HepG2 (cell line): ENCODE data around the gene SIAH3. TPM values are rescaled to one million over a fixed set of nuclear protein-coding genes. Genes with fewer than 3 reads are reported as not detected.

ENCODE experiments used
- ATAC-seq: fragments of 200-7000 bp; cut with Tn5 transposase; 3 replicates; pipeline ENCODE4 v1.9.1; 2020; ENCODE audit warnings: mild to moderate bottlenecking, moderate library complexity
- BruUV-seq: library from RNA; stranded (reverse); fragments of 400-500 nt; replicated peaks from 2 replicates; lab custom pipeline; 2021; lab: Mats Ljungman, UMichigan
- CTCF ChIA-PET: fragments of 300-600 bp; formaldehyde crosslinking; extraction: SDS; loops from one replicate; lab custom pipeline; 2021; ENCODE audit warnings: low total read pairs, inconsistent platforms, low intra/inter-chr PET ratio; lab: Yijun Ruan, JAX
- POLR2A ChIA-PET: fragments of 350-600 bp; sonication (Branson Sonifier 250); formaldehyde crosslinking; loops from one replicate; lab custom pipeline; 2020; ENCODE audit warnings: antibody characterized with exemption, inconsistent platforms; lab: Yijun Ruan, JAX
- DNase-seq: peaks from one replicate; pipeline ENCODE4 v3.0.0-alpha.2; 2015; ENCODE audit warnings: low spot score
- FAIRE-seq: peaks from 3 replicates; lab custom pipeline; 2011; peaks lifted over from hg19 to GRCh38; lab: Jason Lieb, UNC
- H2AFZ ChIP-seq: one replicate; pipeline ENCODE4 v1.6.1; 2011; ENCODE audit warnings: low read length, inconsistent platforms
- H3K27ac ChIP-seq: fragments of 300-600 bp; 3 replicates; pipeline ENCODE4 v1.8.0; 2011; ENCODE audit warnings: mixed run types, mild to moderate bottlenecking, mixed read lengths, low read length, inconsistent platforms; ENCODE audit not compliant: insufficient read depth; ENCODE audit errors: extremely low read length
- H3K27me3 ChIP-seq, 2 experiments: fragments of 200-600 bp in 1 of 2; 2 replicates in 1 of 2; 3 replicates in 1 of 2; pipeline versions ENCODE4 v1.6.0 to v1.8.0; 2011; ENCODE audit warnings: low read length in 2 of 2, mild to moderate bottlenecking in 2 of 2, moderate library complexity in 2 of 2, inconsistent platforms in 1 of 2; ENCODE audit not compliant: insufficient read depth in 2 of 2, control insufficient read depth in 1 of 2
- H3K36me3 ChIP-seq, 2 experiments: fragments of 200-600 bp in 1 of 2; replicated peaks in 1 of 2; 2 replicates in 1 of 2; 3 replicates in 1 of 2; pipeline versions ENCODE4 v1.5.1 to v1.8.0; 2011; ENCODE audit warnings: low read length in 2 of 2, inconsistent platforms in 1 of 2; ENCODE audit not compliant: insufficient read depth in 2 of 2, control insufficient read depth in 1 of 2
- H3K4me1 ChIP-seq: 2 replicates; pipeline ENCODE4 v1.5.1; 2012; ENCODE audit warnings: low read length, inconsistent platforms; ENCODE audit not compliant: insufficient read depth
- H3K4me2 ChIP-seq: 2 replicates; pipeline ENCODE4 v1.6.0; 2011; ENCODE audit warnings: low read depth, low read length, inconsistent platforms
- H3K4me3 ChIP-seq, 3 experiments: fragments of 200-600 bp in 1 of 3; sonication (generic), shearing (Covaris generic) in 1 of 3; replicated peaks in 1 of 3; 2 replicates each; pipeline ENCODE4 v1.5.1; 2011 to 2016; ENCODE audit warnings: low read length in 3 of 3, inconsistent platforms in 2 of 3, low read depth in 2 of 3, mild to moderate bottlenecking in 2 of 3, control low read depth in 1 of 3, mixed read lengths in 1 of 3; ENCODE audit not compliant: insufficient read depth in 1 of 3
- H3K79me2 ChIP-seq: one replicate; pipeline ENCODE4 v1.6.1; 2011; ENCODE audit warnings: low read length, inconsistent platforms; ENCODE audit not compliant: insufficient read depth
- H3K9ac ChIP-seq: 2 replicates; pipeline ENCODE4 v1.6.0; 2011; ENCODE audit warnings: mild to moderate bottlenecking, low read depth, low read length, inconsistent platforms; ENCODE audit not compliant: insufficient read depth
- H3K9me3 ChIP-seq: 2 replicates; pipeline ENCODE4 v1.5.1; 2012; ENCODE audit warnings: mild to moderate bottlenecking, low read length
- H4K20me1 ChIP-seq: 2 replicates; pipeline ENCODE4 v1.6.0; 2011; ENCODE audit warnings: inconsistent platforms, mild to moderate bottlenecking, low read length, moderate library complexity; ENCODE audit not compliant: insufficient read depth
- ARID2 ChIP-seq: sonication (generic); formaldehyde crosslinking; IDR thresholded peaks from 2 replicates; pipeline ENCODE4 v1.8.1; 2022; ENCODE audit warnings: mild to moderate bottlenecking, missing genetic modification reagents, borderline replicate concordance
- BATF2 ChIP-seq: sonication (generic); formaldehyde crosslinking; IDR thresholded peaks from 2 replicates; pipeline ENCODE4 v1.8.0; 2022; ENCODE audit warnings: mild to moderate bottlenecking, missing genetic modification reagents, moderate library complexity
- DR1 ChIP-seq: sonication (generic); formaldehyde crosslinking; IDR thresholded peaks from 2 replicates; pipeline ENCODE4 v1.8.0; 2021; ENCODE audit warnings: mild to moderate bottlenecking, missing genetic modification reagents, inconsistent platforms
- GTF2F1 ChIP-seq: fragments of 150-350 bp; IDR thresholded peaks from 2 replicates; pipeline ENCODE4 v1.6.1; 2014; ENCODE audit warnings: low read length
- KDM2A ChIP-seq: sonication (generic); formaldehyde crosslinking; IDR thresholded peaks from 2 replicates; pipeline ENCODE4 v1.4.0; 2020; ENCODE audit warnings: low read depth, missing genetic modification reagents, borderline replicate concordance
- MIER2 ChIP-seq: IDR thresholded peaks from 2 replicates; pipeline ENCODE4 v1.6.1; 2016; ENCODE audit warnings: missing biosample characterization, missing genetic modification reagents
- MIER3 ChIP-seq: IDR thresholded peaks from 2 replicates; pipeline ENCODE4 v1.6.1; 2016; ENCODE audit warnings: missing compliant biosample characterization, borderline replicate concordance
- NRL ChIP-seq: sonication (generic); formaldehyde crosslinking; IDR thresholded peaks from 2 replicates; pipeline ENCODE4 v1.5.0; 2020; ENCODE audit warnings: missing genetic modification reagents, mild to moderate bottlenecking, moderate library complexity, borderline replicate concordance
- PCBP1 ChIP-seq: fragments of 200-400 bp; formaldehyde crosslinking; IDR thresholded peaks from 2 replicates; pipeline ENCODE4 v1.6.1; 2017; ENCODE audit warnings: mild to moderate bottlenecking, low read depth, low read length, borderline replicate concordance
- SALL2 ChIP-seq: sonication (generic); formaldehyde crosslinking; IDR thresholded peaks from 2 replicates; pipeline ENCODE4 v1.8.1; 2023; ENCODE audit warnings: mild to moderate bottlenecking, missing genetic modification reagents, inconsistent platforms
- ZBTB49 ChIP-seq: sonication (generic); formaldehyde crosslinking; IDR thresholded peaks from 2 replicates; pipeline ENCODE4 v1.4.0; 2020; ENCODE audit warnings: missing genetic modification reagents, borderline replicate concordance
- ZNF180 ChIP-seq: sonication (generic); formaldehyde crosslinking; IDR thresholded peaks from 2 replicates; pipeline ENCODE4 v1.4.0; 2020; ENCODE audit warnings: low read depth, missing genetic modification reagents, borderline replicate concordance
- ZNF235 ChIP-seq: sonication (generic); formaldehyde crosslinking; IDR thresholded peaks from 2 replicates; pipeline ENCODE4 v1.8.1; 2023; ENCODE audit warnings: mild to moderate bottlenecking, missing genetic modification reagents, borderline replicate concordance
- ZNF513 ChIP-seq: sonication (generic); formaldehyde crosslinking; conservative IDR thresholded peaks from 2 replicates; pipeline ENCODE4 v1.5.0; 2020; ENCODE audit warnings: missing genetic modification reagents
- ZNF652 ChIP-seq: IDR thresholded peaks from 2 replicates; pipeline ENCODE4 v1.6.1; 2016; ENCODE audit warnings: low read depth, borderline replicate concordance
- ZNF879 ChIP-seq: sonication (generic); formaldehyde crosslinking; IDR thresholded peaks from 2 replicates; pipeline ENCODE4 v1.8.1; 2023; ENCODE audit warnings: missing genetic modification reagents
- ZSCAN30 ChIP-seq: sonication (generic); formaldehyde crosslinking; IDR thresholded peaks from 2 replicates; pipeline ENCODE4 v1.5.0; 2020; ENCODE audit warnings: mild to moderate bottlenecking, missing genetic modification reagents
- WGBS: methylation state at CpG from one replicate; pipeline ENCODE4 v1.1.6; 2017; ENCODE audit warnings: low lambda C conversion rate; 5-methylcytosine and 5-hydroxymethylcytosine counted together
- in situ Hi-C: cut with HindIII; loops from 2 replicates; pipeline ENCODE4 v1.10.0; 2017; ENCODE audit warnings: low pct_unique_long_range_greater_than_20kb; ENCODE audit not compliant: extremely low pct_ligation_motif_present
- intact Hi-C: fragments of 100-400 bp; cut with micrococcal nuclease; formaldehyde crosslinking; loops from one replicate; pipeline ENCODE4 v1.10.0; 2022; ENCODE audit not compliant: unreplicated experiment
- polyA plus RNA-seq, 8 experiments: library from polyadenylated mRNA; depleted of rRNA in 3 of 8; stranded (reverse) in 7 of 8; unstranded in 1 of 8; fragments of >200 nt; fragmentation: Illumina TruSeq in 4 of 8; extraction: Trizol in 4 of 8; gene quantifications; 2 replicates each; pipeline versions ENCODE4 v1.2.1 to v1.2.3, GENCODE V29; 2011 to 2016; ENCODE audit warnings: low read depth in 4 of 8, missing spikeins in 1 of 8, mixed read lengths in 1 of 8; ENCODE audit not compliant: insufficient read depth in 1 of 8
- total RNA-seq, 5 experiments: library from RNA; depleted of rRNA; stranded (reverse); fragments of >200 nt; fragmentation: Illumina TruSeq; extraction: Trizol; gene quantifications; 2 replicates each; pipeline ENCODE4 v1.2.3, GENCODE V29; 2016; ENCODE audit warnings: low read depth in 1 of 5

The SIAH3 gene
- total and polyA plus RNA-seq, 2 of the 13 experiments (the other 11 are each of a cell fraction or from before 2014, with no cell fraction given): not detected

- no peak overlapping the region for H2AFZ ChIP-seq
- TF ChIP-seq SALL2 (CRISPR knock-in tag): no peak
- no peak for TF ChIP-seq PCBP1
- no peak for TF ChIP-seq ZNF879 (CRISPR knock-in tag)
- no peak for TF ChIP-seq DR1 (CRISPR knock-in tag)
- no peak for TF ChIP-seq KDM2A (CRISPR knock-in tag)
- TF ChIP-seq GTF2F1: no peak
- TF ChIP-seq ZNF235: no peak
- no peak for TF ChIP-seq ZNF652 (CRISPR knock-in tag)
- no peak for TF ChIP-seq NRL (CRISPR knock-in tag)
- TF ChIP-seq MIER2: no peak
- TF ChIP-seq ZBTB49 (CRISPR knock-in tag): no peak
- TF ChIP-seq BATF2 (CRISPR knock-in tag): no peak
- TF ChIP-seq MIER3 (CRISPR knock-in tag): no peak
- no peak for TF ChIP-seq ARID2 (CRISPR knock-in tag)
- TF ChIP-seq ZNF513 (CRISPR knock-in tag): no peak
- TF ChIP-seq ZNF180 (CRISPR knock-in tag): no peak
- TF ChIP-seq ZSCAN30: no peak
- H3K4me3 ChIP-seq: no peak overlapping the region
- in situ Hi-C loops: no loop called here
- CTCF ChIA-PET: no interaction called here
- no peaks in the 10 kb centered on the region for H3K4me1 ChIP-seq
- no peaks in the 10 kb centered on the region for H3K79me2 ChIP-seq
- POLR2A ChIA-PET: no interaction called here
- H3K27ac ChIP-seq: no peak overlapping the region
- WGBS: 25% methylated on average over 6 of the region's 6 CpGs
- H3K4me2 ChIP-seq: no peak overlapping the region
- H3K9ac ChIP-seq: no peak overlapping the region
- H3K27me3 ChIP-seq: no peaks in the 10 kb centered on the region
- ATAC-seq: no peak
- no peak for FAIRE-seq
- intact Hi-C loops: no loop called here
- no peaks in the 10 kb centered on the region for H4K20me1 ChIP-seq
- H3K9me3 ChIP-seq: no peaks in the 10 kb centered on the region
- no peaks in the 10 kb centered on the region for H3K36me3 ChIP-seq
- no peak for DNase-seq
- no TSS peak for BruUV-seq
Measured at GRCh38 chr13:45828256-45828968, 23.1 kb downstream of the SIAH3 start.
